NCI-H128 (cell line): ENCODE data around the gene URB2.
"Not testable (repeated sequence)": the region's sequence is repeated elsewhere in the genome, so short reads cannot be mapped to it uniquely, and the experiment has no call there.

Source experiments
- DNase-seq: peaks from one replicate; lab custom pipeline; 2025; ENCODE audit not compliant: unreplicated experiment; lab: John Stamatoyannopoulos, UW

URB2 gene

GRCh38 chr1:229625915-229626831, at the start of gene URB2, which contains the start of gene TAF5L:
URB2 (plus strand) TSS chr1:229626247; CDS start chr1:229627634, 1,387 bp downstream.
TAF5L (minus strand) TSS chr1:229626122; CDS start chr1:229614482, 11,640 bp downstream.
- peak; percentile 84 for DNase-seq

- no peak for DNase-seq
Observed at GRCh38 chr1:229578168-229579058, 47.6 kb upstream of the URB2 start.

- peak; percentile 46 for DNase-seq
Observed at GRCh38 chr1:229579059-229579673, 46.9 kb upstream of the URB2 start.

- DNase-seq = no peak
Observed at GRCh38 chr1:229581485-229581884, 44.6 kb upstream of the URB2 start.

- DNase-seq = no peak
Observed at GRCh38 chr1:229582011-229582694, 43.9 kb upstream of the URB2 start.

GRCh38 chr1:229582715-229583114, 43.3 kb upstream of the URB2 start:
- no peak for DNase-seq

GRCh38 chr1:229585338-229585737, 40.7 kb upstream of the URB2 start:
- DNase-seq = no peak

GRCh38 chr1:229590119-229590518, 35.9 kb upstream of the URB2 start:
- DNase-seq = no peak

- DNase-seq = no peak
Observed at GRCh38 chr1:229593800-229594199, 32.2 kb upstream of the URB2 start.

GRCh38 chr1:229594227-229595008, 31.6 kb upstream of the URB2 start:
- DNase-seq = no peak

GRCh38 chr1:229595876-229596275, 30.2 kb upstream of the URB2 start:
- not testable (repeated sequence) for DNase-seq

- no peak for DNase-seq
Observed at GRCh38 chr1:229596925-229597699, 28.9 kb upstream of the URB2 start.

GRCh38 chr1:229597877-229598276, 28.2 kb upstream of the URB2 start:
- no peak for DNase-seq

- DNase-seq = no peak
Observed at GRCh38 chr1:229599218-229599954, 26.7 kb upstream of the URB2 start.

- no peak for DNase-seq
Observed at GRCh38 chr1:229600229-229600628, 25.8 kb upstream of the URB2 start.

- no peak for DNase-seq
Observed at GRCh38 chr1:229603371-229604005, 22.6 kb upstream of the URB2 start.

GRCh38 chr1:229607370-229607769, 18.7 kb upstream of the URB2 start:
- DNase-seq = no peak

GRCh38 chr1:229608590-229608989, 17.5 kb upstream of the URB2 start:
- no peak for DNase-seq
